ENCODE measurements around the gene EFNB1.

DNA sequence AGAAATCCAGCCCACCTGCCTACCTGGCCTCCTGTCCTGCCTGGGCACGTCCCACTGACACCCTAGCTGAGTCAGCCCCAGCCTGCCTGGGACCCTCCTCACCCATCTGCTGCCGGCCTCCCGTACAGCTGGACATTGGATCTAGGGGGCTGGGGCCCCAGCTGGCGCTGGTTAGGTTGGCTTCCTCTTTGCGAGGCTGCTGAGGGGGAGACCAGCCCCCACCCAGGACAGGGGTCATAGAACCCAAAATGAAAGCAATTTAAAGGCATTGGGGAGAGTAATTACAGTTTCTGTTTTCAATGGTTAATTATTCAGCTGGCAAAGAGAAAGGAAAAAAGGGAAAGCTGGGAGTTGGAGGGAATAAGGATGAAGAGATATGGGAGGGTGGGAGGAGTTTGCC is 15.8 kb downstream of the EFNB1 start:
- TF ChIP-seq, protein P1, sequence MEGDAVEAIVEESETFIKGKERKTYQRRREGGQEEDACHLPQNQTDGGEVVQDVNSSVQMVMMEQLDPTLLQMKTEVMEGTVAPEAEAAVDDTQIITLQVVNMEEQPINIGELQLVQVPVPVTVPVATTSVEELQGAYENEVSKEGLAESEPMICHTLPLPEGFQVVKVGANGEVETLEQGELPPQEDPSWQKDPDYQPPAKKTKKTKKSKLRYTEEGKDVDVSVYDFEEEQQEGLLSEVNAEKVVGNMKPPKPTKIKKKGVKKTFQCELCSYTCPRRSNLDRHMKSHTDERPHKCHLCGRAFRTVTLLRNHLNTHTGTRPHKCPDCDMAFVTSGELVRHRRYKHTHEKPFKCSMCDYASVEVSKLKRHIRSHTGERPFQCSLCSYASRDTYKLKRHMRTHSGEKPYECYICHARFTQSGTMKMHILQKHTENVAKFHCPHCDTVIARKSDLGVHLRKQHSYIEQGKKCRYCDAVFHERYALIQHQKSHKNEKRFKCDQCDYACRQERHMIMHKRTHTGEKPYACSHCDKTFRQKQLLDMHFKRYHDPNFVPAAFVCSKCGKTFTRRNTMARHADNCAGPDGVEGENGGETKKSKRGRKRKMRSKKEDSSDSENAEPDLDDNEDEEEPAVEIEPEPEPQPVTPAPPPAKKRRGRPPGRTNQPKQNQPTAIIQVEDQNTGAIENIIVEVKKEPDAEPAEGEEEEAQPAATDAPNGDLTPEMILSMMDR (IDR thresholded peaks at IDR 0.05) = no peak
- no peak for TF ChIP-seq EZH2 (IDR thresholded peaks at IDR 0.05; ENCODE audit: borderline replicate concordance, insufficient read depth, low read depth, low read length, poor library complexity, severe bottlenecking)
